Cerebellar nuclear complex (tissue), 1 donor: ENCODE measurements around the gene CDKN2AIP.

Experiments used
- DNase-seq, 2 experiments: peaks; one replicate each; lab custom pipeline; 2025; lab: John Stamatoyannopoulos, UW

CDKN2AIP gene, protein sequence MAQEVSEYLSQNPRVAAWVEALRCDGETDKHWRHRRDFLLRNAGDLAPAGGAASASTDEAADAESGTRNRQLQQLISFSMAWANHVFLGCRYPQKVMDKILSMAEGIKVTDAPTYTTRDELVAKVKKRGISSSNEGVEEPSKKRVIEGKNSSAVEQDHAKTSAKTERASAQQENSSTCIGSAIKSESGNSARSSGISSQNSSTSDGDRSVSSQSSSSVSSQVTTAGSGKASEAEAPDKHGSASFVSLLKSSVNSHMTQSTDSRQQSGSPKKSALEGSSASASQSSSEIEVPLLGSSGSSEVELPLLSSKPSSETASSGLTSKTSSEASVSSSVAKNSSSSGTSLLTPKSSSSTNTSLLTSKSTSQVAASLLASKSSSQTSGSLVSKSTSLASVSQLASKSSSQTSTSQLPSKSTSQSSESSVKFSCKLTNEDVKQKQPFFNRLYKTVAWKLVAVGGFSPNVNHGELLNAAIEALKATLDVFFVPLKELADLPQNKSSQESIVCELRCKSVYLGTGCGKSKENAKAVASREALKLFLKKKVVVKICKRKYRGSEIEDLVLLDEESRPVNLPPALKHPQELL

DNA sequence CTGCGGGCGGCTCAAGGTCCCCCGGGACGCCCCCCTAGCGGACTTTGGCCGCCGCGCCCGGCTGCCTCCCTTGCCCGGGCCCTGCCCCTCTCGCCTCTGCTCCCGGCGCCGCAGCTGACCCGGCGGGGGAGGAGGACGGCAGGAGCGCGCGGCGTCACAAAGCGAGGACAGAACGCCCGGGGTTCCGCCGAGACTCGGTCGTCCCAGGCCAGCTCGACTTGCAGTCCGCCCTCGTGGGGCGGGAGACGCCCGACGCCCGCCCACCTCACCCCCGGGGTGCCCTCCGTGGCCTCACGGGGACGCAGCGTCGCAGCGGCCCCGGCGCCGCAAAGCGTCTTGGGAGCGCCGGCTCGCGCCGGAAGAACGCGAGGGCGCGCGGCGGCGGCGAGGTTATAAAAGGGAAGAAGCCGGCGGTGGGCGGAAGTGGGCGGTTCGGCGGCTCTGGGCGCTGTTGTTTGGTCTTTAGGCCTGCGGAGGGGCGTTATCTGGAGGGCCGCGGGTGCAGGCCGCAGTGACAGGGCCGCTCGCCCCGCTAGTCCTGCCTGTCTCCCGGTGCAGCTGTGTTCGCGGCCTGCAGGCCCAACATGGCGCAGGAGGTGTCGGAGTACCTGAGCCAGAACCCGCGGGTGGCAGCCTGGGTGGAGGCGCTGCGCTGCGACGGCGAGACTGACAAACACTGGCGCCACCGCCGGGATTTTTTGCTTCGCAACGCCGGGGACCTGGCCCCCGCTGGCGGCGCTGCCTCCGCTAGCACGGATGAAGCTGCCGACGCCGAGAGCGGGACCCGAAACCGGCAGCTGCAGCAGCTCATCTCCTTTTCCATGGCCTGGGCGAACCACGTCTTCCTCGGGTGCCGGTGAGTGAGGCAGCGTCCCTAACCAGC lies at the start of gene CDKN2AIP:
TSS of gene CDKN2AIP (plus strand) at position 423 of the 883 bp plus-strand sequence. CDS start at position 585, 162 bp downstream.
- DNase-seq: peak; percentile 29 to 55

DNA sequence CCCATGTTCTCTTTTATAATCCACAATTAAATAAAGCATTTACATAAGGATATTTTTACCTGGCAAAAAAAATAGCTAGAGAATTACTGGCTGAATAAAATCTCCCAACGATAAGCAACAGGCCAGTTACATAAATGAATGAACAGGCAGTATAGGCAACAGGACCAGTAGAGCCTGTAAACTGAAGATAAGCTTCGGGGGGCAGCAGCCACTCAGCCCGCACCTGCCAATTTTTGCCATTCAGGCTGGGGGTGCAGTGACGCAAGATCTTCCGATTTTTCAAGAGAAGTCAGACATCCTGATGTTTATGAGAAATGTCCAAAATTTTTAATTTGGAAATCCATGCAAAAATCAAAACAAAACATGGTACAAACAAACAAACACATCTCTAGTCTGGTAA lies 49.0 kb upstream of the CDKN2AIP start:
- DNase-seq: no peak

DNA sequence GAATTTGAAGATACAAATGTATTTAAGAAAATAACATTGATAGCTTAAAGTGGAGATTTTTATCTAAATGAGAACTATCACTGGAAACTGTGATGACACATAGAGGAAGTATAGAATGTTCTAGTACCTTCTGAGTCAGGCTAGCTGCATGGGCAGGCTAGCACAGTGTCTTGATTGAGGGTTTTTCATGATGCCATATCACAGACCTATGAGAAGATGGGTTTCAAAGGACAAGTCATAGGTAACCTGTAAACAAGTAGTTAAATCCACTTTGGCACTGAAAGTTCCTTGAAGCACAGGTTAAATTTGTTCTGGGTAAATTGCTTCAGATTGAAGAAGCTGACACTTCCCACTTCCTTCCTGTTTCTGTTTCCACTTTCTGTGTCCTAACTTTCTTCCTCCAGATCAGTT lies 48.2 kb upstream of the CDKN2AIP start:
- DNase-seq: no peak

DNA sequence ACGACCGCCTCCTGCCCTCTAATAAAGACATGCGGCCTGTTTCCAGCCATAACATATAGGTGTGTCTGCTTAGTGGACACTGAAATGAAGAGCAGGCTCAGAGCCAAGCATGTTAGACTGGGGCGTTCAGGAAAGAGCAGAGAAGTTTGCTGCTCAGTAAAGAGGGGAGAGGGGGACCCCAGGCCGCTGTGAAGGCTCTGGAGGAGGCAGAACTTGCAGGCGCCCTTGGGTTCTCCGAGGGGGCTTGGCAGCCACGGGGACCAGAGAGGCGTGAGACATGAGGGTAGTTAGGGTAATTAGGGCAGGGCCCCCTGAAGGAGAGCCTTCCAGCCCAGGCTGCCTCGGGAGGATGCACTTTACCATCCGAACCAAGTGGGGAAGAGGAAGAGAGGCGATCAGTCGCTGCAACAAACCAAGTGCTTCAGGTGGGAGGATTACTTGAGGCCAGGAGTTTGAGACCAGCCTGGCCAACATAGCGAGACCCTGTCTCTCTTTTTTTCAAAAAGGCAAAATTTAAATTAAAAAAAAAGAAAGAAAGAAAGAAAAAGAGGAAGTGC lies 46.6 kb upstream of the CDKN2AIP start:
- DNase-seq: no peak

DNA sequence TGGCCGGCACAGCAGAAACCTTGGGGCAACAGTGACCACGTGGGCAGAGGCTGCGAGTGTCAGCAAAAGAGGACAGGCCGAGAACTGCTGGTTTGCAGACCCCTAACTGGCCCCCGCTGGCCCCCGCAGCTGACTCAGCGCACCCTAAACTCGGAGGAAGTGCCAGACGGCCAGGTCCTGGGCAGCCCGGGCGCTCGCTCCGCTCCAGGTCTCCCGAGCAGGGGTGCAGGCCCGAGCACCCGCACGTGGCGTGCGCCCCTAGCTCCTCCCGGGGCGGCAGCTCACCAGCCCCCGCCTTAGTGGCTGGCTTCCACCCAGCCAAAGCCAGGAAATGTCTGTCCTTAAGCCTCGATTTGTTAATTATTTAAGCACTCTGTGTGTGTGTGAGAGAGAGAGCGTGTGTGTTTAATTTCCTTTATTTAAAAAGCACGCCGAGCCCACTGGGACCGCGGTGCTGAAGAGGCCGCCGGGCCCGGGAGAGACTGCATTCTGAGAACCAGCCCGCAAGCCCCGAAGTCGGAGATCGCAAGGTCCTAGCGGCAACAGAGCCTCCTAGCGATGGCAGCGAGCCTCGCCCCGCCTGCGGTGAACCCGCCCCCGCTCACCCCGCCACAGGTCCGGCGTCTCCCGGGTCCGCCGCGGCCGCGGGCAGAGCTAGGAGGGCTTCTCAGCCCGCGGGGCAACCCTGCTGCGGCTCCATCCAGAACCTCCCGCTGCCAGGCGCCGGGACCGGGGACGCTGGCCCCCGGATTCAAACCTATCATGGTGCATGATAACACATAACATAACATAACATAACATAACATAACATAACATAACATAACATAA lies 45.9 kb upstream of the CDKN2AIP start:
- no peak for DNase-seq

DNA sequence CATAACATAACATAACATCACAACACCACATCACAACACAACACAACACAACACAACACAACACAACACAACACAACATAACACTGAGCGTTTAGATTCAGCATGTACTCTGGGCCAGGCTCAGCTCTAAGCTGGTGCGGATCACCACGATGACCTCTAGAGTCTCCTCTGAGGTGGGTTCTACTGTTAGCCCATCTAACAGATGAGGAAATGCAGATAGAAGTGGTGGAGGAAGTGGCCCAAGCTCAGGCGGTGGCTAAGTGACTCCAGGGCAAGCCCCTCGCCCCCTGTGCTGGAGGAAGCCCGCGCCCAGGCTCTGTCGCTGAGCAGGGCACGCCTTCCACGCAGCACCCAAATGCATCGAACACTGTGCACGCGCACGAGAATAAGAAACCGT lies 45.3 kb upstream of the CDKN2AIP start:
- DNase-seq: no peak

DNA sequence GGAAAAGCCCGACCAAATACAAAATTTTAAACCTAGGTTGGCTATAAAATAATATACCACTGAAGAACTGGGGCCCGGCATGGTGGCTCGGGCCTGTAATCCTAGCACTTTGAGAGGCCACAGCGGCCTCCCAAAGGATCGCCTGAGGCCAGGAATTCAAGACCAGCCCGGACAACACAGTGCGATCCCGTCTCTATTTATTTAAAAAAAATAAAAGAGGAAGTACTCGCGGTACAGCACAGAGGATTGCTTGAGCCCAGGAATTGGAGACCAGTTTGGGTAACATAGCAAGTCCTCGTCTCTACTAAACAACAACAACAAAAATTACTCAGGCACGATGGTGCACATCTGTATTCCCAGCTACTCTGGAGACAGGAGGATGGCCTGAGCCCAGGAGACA lies 44.8 kb upstream of the CDKN2AIP start:
- no peak for DNase-seq

DNA sequence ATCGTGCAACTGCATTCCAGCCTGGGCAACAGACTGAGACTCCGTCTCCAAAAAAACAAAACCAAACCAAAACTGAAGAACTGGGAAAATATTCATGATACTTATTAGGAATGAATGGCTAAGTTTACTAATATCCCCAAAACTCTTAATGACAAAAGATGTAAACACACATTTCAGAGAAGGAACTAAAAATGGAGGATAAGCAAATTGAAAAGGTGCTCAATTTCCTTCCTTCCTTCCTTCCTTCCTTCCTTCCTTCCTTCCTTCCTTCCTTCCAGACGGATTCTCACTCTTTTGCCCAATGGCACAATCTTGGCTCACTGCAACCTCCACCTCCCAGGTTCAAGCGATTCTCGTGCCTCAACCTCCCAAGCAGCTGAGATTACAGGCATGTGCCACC lies 44.4 kb upstream of the CDKN2AIP start:
- no peak for DNase-seq

DNA sequence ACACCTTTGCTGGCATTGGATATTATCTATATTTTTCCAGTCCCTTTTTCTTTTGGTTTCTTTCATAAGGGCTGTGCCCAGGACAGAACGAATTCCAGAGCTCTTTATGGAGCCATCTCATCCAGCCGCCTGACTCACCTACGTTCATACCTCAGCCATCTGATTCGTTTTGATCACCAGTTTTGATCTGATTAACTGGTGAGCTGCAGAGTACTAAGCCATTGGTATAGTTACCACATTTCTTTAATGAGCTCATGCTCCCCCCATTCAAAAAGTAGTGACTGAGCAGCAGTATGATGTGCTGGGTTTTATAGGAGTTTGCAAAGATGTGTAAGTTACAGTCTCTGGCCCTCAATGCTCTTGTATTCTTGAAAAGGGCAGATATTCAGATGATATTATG lies 43.0 kb upstream of the CDKN2AIP start:
- no peak for DNase-seq

DNA sequence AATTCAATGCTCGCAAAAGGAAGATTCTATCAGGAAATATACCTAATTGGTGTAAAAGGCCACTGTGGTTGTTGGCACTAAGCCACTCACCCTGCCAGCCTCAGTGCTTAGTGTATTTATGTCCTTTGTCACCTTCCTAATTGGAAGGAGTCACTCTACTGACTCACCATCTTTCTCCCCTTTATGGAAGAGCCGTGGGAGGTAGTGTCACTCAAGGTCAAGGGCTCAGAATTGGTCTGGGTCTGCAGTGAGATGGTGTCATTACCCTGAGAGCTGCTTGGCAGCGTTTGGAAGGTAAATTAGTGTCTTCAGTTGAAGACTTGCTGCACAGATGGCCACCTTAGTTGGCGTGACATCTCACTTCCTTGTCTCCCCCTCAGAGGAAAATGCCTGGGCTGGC lies 41.7 kb upstream of the CDKN2AIP start:
- no peak for DNase-seq

DNA sequence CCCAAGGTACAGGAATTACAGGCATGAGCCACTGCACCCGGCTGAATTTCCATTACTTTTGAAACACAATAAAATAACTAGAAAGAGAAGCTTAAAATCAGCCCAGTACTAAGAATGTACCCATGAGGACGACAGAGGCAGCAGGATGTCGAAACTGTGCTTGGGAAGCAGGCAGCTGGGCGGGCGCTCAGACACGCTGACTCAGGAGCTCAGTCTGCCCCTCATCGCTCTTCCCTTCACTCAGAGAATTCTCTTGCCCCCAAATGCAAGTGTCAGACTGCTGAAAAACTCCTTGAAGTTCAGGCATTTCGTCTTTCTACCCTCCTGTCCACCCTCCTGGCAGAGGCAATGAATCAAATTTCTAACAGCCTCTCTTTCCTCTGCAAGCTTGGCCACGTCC lies 41.0 kb upstream of the CDKN2AIP start:
- no peak for DNase-seq

DNA sequence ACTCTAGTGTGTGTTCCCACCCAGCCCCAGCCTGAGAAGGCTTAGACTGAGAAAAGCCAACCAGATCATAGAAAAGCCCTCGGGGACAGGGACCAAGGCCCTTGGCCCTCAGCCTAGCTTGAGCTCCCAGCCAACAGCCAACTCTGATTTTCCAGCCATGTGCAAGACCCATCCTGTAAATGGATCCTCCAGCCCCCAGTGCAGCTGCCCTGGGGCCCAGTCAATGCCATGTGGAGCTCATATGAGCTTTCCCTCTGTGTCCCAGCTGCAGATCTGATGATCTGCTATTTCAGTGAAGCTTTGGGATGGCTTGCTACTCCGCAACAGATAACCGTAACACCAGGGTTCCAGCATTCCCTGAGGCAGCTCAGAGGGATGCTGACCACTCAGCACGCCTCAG lies 40.5 kb upstream of the CDKN2AIP start:
- DNase-seq: no peak

DNA sequence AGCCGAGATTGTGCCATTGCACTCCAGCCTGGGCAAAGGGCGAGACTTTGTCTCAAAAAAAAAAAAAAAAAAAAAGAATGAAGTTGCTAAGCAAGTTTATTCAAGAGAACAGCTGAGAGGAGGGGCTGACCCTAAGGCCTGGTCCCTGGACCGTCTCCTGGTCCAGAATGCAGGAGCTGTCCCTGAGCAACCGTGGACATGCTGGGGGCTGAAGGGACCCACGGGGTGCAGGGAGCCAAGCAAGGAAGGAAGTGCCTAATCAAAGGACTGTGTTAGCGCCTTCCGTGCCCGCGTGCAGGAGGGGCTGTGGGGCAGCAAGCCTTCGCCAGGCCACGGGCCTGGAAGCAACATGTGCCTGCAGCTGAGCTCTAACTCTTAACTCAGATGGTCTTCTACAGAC lies 39.1 kb upstream of the CDKN2AIP start:
- no peak for DNase-seq

DNA sequence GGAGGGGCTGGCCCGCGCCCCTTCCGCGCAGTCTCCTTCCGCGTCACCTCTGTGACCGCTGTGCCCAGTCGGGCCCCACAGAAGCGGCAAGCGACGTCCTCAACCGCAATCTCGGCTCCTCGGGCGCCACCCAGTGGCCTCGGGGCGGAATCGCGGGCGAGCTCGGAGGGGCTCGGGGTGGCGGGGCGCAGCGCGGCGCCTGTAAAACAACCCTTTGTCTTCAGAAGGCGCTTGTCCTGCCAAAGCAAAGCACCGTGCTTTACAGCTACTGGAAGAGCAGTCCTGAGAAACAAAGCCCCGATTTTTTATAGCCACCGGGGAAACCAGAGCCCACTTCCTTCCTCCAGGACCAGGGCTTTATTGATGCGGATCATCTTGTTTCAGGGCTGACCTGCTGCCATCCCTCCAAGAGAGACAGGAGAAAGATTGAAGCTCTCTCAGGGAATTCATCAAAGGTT lies 37.3 kb upstream of the CDKN2AIP start:
- peak in 1 of 2 experiments; percentile 14 for DNase-seq

DNA sequence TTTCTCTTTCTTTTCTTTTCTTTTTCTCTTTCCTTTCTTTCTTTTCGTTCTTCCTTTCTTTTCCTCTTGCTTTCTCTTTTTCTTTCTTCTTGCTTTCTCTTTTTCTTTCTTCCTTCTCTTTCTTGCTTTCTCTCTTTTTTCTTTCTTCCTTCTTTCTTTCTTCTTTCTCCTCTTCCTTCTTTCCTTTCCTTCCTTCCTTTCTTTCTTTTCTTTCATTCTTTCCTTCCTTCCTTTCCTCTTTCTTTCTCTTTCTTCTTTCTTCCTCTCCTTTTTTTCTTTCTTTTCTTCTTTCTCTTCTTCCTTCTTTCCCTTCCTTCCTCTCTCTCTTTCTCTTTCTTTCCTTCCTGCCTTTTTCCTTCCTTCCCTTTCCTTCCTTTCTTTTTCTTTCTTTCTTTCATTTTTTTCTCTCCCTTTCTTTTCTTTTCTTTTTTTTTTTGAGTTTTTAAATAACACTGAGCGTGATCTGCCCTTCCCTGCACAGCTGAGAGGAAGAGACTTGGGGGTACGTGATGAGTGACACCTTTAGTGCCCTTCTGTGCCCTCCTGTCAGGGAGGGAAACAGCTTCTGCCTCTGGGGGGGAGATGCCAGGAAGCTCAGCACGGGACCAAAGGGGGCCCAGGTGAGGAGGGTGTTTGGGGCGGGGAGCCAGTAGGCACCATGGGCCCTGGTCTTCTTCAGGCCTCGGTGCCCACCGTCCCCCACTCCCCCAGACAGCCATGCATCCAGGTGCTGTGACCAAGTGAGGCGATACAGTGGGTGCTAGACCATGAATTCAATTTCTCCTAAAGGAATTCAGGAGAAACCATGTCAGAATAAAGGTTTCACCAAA lies 36.6 kb upstream of the CDKN2AIP start:
- no peak for DNase-seq

DNA sequence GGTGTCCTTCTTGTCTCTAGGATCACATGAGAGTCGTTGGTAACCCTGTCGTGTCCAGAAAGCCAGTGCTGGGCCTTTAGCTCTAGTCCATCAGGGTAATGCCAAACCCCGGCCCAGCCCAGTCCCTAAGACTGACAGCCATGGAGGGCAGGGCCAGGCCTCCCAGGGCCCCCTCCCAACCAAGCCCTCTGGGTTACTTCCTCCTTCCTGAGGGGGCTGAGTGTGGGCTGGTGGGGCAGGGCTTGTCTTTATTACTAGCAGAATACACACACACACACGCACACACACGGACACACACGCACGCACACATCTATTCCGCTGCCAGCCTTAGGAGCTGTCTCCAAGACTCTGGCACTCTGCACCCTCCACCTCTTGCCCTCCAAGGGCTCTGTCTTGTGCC lies 35.6 kb upstream of the CDKN2AIP start:
- no peak for DNase-seq

DNA sequence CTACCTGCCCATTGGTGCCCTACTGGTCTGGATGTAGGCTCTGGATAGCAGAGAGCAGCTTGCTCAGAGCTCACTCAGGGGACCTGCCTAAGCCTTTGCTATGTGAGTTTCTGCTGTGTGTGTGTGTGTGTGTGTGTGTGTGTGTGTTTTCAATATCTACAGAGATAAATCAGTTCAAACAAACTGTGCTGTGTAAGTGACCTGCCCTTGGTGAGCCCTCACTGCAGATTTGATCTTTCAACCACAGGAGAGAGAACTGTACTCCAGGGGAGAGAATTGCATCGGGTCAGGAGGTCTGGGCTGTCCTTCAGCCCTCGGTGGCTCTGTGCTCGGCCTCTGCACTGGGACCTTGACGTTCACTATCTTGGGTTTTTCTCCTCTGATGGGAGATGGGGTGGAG lies 35.0 kb upstream of the CDKN2AIP start:
- DNase-seq: no peak

DNA sequence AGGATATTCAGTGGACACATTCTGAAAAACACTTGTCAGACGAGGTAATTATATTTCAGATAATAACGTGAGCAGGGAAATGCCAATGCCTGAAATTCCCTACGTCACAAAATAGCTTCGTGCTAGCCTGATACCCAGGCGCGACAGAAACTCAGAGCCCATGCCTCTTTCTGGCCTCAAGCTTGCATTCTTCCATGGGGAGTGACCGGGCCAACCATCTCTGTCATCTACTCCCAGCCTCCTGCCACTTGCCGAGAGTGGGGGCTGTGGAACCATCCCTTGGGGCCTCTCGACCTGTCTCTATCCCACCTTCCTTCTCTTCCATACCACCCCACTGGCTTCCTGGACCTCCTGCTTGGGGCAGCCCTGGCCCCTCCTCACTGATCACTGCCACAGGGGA lies 34.5 kb upstream of the CDKN2AIP start:
- no peak for DNase-seq

DNA sequence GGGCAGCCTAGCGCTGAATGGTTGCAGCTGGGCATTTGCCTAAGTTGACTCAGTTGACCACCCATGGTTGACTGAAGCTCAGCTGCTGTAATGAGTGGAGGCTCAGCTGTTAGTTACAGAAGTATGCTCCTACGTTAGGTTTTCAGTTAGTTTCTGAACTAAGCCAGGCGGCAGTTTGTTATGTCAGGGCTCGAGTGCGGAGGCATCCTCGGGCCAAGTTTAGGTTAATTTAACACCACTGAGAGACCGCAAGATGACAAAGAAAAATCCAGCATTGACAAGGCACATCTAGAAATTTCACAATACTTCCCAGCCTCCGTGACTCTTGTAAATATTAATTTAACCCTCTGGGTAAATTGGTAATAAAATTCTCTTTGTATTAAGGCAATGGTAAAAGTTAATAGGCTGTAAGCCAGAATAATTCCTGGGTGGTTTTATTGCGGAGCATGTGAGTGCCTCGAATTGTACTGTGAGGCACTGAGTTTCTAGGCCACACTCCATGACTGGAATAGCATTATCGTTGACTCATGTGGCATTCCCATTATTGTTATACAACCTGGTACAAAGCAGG lies 33.1 kb upstream of the CDKN2AIP start:
- DNase-seq: no peak

DNA sequence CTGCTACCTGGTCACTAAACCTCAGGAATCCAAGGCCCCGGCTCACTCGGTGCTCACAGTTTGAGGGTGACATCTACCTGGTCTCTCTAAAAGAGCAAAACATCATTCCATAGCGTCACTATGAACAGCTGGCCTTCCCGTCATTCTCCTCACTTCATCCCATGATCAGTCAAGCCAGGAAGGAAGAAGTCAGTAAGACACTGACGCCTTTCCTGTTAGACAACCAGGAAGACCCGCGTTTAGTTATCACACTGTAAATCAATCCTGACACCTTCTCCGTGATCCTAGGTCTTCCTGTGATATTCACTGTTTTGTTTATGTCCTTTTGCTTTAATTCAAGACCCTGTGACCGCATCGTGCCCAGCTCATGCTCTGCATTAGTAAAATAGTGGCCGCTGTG lies 31.6 kb upstream of the CDKN2AIP start:
- DNase-seq: no peak
